Panc1 (cell line): ENCODE measurements around the gene HINT2. TPM values are rescaled to one million over a fixed set of nuclear protein-coding genes. Genes with fewer than 3 reads are reported as not detected.
A peak's percentile ranks its signal among the peaks of the same experiment; 100 is the strongest.

Experiments
- ATAC-seq: fragments of 200-7000 bp; cut with Tn5 transposase; 2 replicates; pipeline ENCODE4 v1.9.1; 2020; ENCODE audit warnings: mild to moderate bottlenecking, moderate library complexity
- BruUV-seq: library from RNA; stranded (reverse); fragments of 400-500 nt; replicated peaks from 2 replicates; lab custom pipeline; 2021; lab: Mats Ljungman, UMichigan
- CTCF ChIA-PET: fragments of 300-600 bp; sonication (Branson Sonifier 250); formaldehyde crosslinking; loops from one replicate; lab custom pipeline; 2022; ENCODE audit warnings: antibody characterized with exemption; lab: Charles Lee
- POLR2A ChIA-PET: fragments of 300-600 bp; sonication (Branson Sonifier 250); formaldehyde crosslinking; loops from one replicate; lab custom pipeline; 2022; ENCODE audit warnings: antibody characterized with exemption; lab: Charles Lee
- DNase-seq: peaks from one replicate; pipeline ENCODE4 v3.0.0-alpha.2; 2010; ENCODE audit warnings: low read depth, low spot score
- H3K27ac ChIP-seq: 2 replicates; pipeline ENCODE4 v1.5.1; 2011; ENCODE audit warnings: mild to moderate bottlenecking, low read length, inconsistent platforms
- H3K27me3 ChIP-seq: fragments of 200-500 bp; sonication (Bioruptor generic); 2 replicates; pipeline ENCODE4 v1.6.0; 2014; ENCODE audit warnings: low read length, inconsistent platforms; ENCODE audit not compliant: control insufficient read depth, insufficient read depth
- H3K36me3 ChIP-seq: fragments of 200-500 bp; sonication (Bioruptor generic); 2 replicates; pipeline ENCODE4 v1.5.1; 2014; ENCODE audit warnings: inconsistent platforms, mild to moderate bottlenecking, low read length, moderate library complexity; ENCODE audit not compliant: control insufficient read depth, insufficient read depth
- H3K4me1 ChIP-seq: 2 replicates; pipeline ENCODE4 v1.5.1; 2011; ENCODE audit warnings: inconsistent platforms, mild to moderate bottlenecking, low read length, moderate library complexity; ENCODE audit not compliant: control insufficient read depth, insufficient read depth
- H3K4me3 ChIP-seq, 2 experiments: 2 replicates each; pipeline ENCODE4 v1.5.1; 2011 to 2012; ENCODE audit warnings: low read depth in 2 of 2, low read length in 2 of 2, mild to moderate bottlenecking in 2 of 2, inconsistent platforms in 1 of 2, moderate library complexity in 1 of 2
- H3K9me3 ChIP-seq: fragments of 200-500 bp; sonication (Bioruptor generic); 2 replicates; pipeline ENCODE4 v1.5.1; 2014; ENCODE audit warnings: low read depth, mild to moderate bottlenecking, inconsistent platforms, low read length, moderate library complexity; ENCODE audit not compliant: control insufficient read depth, insufficient read depth
- POLR2AphosphoS5 ChIP-seq: IDR thresholded peaks from 2 replicates; pipeline ENCODE4 v1.6.1; 2012; ENCODE audit warnings: mild to moderate bottlenecking, low read depth, low read length, moderate library complexity
- SIN3A ChIP-seq: IDR thresholded peaks from 2 replicates; pipeline ENCODE4 v1.6.1; 2012; ENCODE audit warnings: low read depth, mild to moderate bottlenecking, low read length, moderate library complexity, borderline replicate concordance; ENCODE audit not compliant: insufficient read depth
- TCF7L2 ChIP-seq: IDR thresholded peaks from 2 replicates; pipeline ENCODE4 v1.6.1; 2011; ENCODE audit warnings: mild to moderate bottlenecking, low read depth, low read length, inconsistent platforms
- in situ Hi-C: cut with HindIII; loops from 2 replicates; pipeline ENCODE4 v1.10.0; 2016; ENCODE audit warnings: low sequenced_read_pairs, low pct_unique_long_range_greater_than_20kb
- intact Hi-C: fragments of 100-400 bp; cut with micrococcal nuclease; formaldehyde crosslinking; loops from one replicate; pipeline ENCODE4 v1.10.0; 2022; ENCODE audit not compliant: unreplicated experiment
- total RNA-seq: library from RNA; stranded (reverse); gene quantifications from one replicate; pipeline ENCODE4 v1.2.1, GENCODE V29; 2021; ENCODE audit not compliant: unreplicated experiment
- TF ChIP-seq, protein P1 (sequence below): fragments of 450-650 bp; IDR thresholded peaks from 2 replicates; pipeline ENCODE4 v1.5.1; 2017; ENCODE audit warnings: mild to moderate bottlenecking
- TF ChIP-seq, protein P2 (sequence below), 2 experiments: IDR thresholded peaks; 2 replicates each; pipeline ENCODE4 v1.6.1; 2011 to 2012; ENCODE audit warnings: low read depth in 2 of 2, control low read depth in 1 of 2, low read length in 1 of 2, mild to moderate bottlenecking in 1 of 2, moderate library complexity in 1 of 2; ENCODE audit not compliant: insufficient read depth in 1 of 2

HINT2 gene
- total RNA-seq, 1 experiment from 2014 or later: 75.6 TPM

GRCh38 chr9:35829764-35830096 lies 14.9 kb upstream of the HINT2 start:
- H3K9me3 ChIP-seq: no peaks in the 10 kb centered on the region
- ATAC-seq (no peak), DNase-seq (no peak)
- peaks cover 4% of the 10 kb centered on the region; the same call in 1 of the 2 replicates for H3K4me1 ChIP-seq
- ChIA-PET CTCF (no interaction called here), POLR2A (no interaction called here)
- H3K27ac ChIP-seq: peak overlapping the region; percentile 18
- peak overlapping the region; percentile 72 to 85 for H3K4me3 ChIP-seq
- no peaks in the 10 kb centered on the region for H3K36me3 ChIP-seq
- H3K27me3 ChIP-seq: no peaks in the 10 kb centered on the region
- TF ChIP-seq, protein P1, sequence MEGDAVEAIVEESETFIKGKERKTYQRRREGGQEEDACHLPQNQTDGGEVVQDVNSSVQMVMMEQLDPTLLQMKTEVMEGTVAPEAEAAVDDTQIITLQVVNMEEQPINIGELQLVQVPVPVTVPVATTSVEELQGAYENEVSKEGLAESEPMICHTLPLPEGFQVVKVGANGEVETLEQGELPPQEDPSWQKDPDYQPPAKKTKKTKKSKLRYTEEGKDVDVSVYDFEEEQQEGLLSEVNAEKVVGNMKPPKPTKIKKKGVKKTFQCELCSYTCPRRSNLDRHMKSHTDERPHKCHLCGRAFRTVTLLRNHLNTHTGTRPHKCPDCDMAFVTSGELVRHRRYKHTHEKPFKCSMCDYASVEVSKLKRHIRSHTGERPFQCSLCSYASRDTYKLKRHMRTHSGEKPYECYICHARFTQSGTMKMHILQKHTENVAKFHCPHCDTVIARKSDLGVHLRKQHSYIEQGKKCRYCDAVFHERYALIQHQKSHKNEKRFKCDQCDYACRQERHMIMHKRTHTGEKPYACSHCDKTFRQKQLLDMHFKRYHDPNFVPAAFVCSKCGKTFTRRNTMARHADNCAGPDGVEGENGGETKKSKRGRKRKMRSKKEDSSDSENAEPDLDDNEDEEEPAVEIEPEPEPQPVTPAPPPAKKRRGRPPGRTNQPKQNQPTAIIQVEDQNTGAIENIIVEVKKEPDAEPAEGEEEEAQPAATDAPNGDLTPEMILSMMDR: no peak
- BruUV-seq: no TSS peak
- intact Hi-C loops (no loop called here), in situ Hi-C loops (no loop called here)

DNA sequence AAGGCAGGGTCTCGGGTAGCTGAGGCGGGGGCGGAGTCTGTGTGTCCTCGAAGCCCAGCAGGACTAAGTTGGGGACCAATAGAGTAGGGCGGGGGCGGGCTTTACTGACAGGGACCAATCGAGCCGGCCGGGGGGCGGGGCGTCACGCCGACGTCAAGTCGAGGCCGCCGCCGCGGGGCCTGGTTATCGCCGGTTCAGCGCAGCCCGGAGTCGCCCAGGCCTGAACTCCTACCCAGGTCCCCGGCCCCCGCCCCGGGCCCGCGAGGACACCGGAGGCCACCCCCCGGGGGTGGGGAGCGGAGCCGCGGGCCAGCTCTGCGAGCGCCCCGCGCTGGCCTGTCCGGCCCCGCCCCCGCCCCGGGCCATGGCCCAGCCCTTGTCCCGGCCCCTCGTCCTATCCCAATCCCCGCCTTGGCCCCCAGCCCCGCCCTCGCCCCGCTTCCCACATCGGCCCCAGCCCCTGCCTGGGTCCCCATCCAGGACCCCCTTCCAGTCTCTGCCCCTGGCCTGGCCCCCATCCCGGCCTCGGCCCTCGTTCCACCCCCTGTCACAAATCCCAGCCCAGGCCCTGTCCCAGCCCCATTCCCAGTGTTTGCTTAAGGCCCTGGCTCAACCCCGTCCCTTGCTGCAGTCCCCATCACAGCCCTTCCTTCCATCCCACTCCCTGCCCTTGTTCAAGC lies 14.4 kb upstream of the HINT2 start, which contains the start of gene TMEM8B:
TMEM8B (plus strand) TSS at position 145 of the 680 bp plus-strand sequence; CDS start at position 365, 220 bp downstream.
- H3K36me3 ChIP-seq: no peaks in the 10 kb centered on the region

GRCh38 chr9:35828716-35829083 lies 13.9 kb upstream of the HINT2 start, which contains the start of gene FAM221B:
Gene FAM221B (minus strand): TSS chr9:35828732. CDS start chr9:35826161, 2,571 bp downstream.
- ChIA-PET CTCF (interaction anchor here (0.6 to 0.7 kb wide), 3 partner anchors 13 to 217 kb away, joined by 3 to 4 read pairs (median 4); no protein-coding TSS in a partner anchor), POLR2A (no interaction called here)
- Histone ChIP-seq H3K27me3 (no peaks in the 10 kb centered on the region), H3K4me3 (peak within 1 kb of the TSS; percentile 72 to 85), H3K9me3 (no peaks in the 10 kb centered on the region), H3K36me3 (no peaks in the 10 kb centered on the region), H3K27ac (peak within 1 kb of the TSS; percentile 72), H3K4me1 (peaks cover 4% of the 10 kb centered on the region; the same call in 1 of the 2 replicates)
- BruUV-seq: no TSS peak
- intact Hi-C loops (no loop called here), in situ Hi-C loops (no loop called here)
- no peak for DNase-seq
- TF ChIP-seq, protein P2, sequence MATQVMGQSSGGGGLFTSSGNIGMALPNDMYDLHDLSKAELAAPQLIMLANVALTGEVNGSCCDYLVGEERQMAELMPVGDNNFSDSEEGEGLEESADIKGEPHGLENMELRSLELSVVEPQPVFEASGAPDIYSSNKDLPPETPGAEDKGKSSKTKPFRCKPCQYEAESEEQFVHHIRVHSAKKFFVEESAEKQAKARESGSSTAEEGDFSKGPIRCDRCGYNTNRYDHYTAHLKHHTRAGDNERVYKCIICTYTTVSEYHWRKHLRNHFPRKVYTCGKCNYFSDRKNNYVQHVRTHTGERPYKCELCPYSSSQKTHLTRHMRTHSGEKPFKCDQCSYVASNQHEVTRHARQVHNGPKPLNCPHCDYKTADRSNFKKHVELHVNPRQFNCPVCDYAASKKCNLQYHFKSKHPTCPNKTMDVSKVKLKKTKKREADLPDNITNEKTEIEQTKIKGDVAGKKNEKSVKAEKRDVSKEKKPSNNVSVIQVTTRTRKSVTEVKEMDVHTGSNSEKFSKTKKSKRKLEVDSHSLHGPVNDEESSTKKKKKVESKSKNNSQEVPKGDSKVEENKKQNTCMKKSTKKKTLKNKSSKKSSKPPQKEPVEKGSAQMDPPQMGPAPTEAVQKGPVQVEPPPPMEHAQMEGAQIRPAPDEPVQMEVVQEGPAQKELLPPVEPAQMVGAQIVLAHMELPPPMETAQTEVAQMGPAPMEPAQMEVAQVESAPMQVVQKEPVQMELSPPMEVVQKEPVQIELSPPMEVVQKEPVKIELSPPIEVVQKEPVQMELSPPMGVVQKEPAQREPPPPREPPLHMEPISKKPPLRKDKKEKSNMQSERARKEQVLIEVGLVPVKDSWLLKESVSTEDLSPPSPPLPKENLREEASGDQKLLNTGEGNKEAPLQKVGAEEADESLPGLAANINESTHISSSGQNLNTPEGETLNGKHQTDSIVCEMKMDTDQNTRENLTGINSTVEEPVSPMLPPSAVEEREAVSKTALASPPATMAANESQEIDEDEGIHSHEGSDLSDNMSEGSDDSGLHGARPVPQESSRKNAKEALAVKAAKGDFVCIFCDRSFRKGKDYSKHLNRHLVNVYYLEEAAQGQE (IDR thresholded peaks at IDR 0.05; ENCODE audit: insufficient read depth in 1 of 2, low read depth in 2 of 2, low read length in 1 of 2): no peak
- TF ChIP-seq SIN3A (no peak), TCF7L2 (no peak), POLR2AphosphoS5 (no peak)
- TF ChIP-seq, protein P1: no peak
- ATAC-seq: peak; percentile 4; the same call in 1 of the 2 replicates

More for the DNA sequence above, 14.4 kb upstream of the HINT2 start, which contains the start of gene TMEM8B:
- peak within 1 kb of the TSS; percentile 72 to 85 for H3K4me3 ChIP-seq
- H3K9me3 ChIP-seq: no peaks in the 10 kb centered on the region
- POLR2A ChIA-PET: no interaction called here
- peak; percentile 71; the same call in 1 of the 2 replicates for TF ChIP-seq SIN3A
- 0 out of 2 replicates have a peak, but pooled peaks have one; percentile 38 for TF ChIP-seq POLR2AphosphoS5
- TF ChIP-seq, protein P2 (IDR thresholded peaks at IDR 0.05; ENCODE audit: insufficient read depth in 1 of 2, low read depth in 2 of 2, low read length in 1 of 2): no peak
- intact Hi-C loops: no loop called here
- in situ Hi-C loops: no loop called here
- CTCF ChIA-PET: interaction anchor here (0.6 to 0.7 kb wide), 3 partner anchors 14 to 218 kb away, joined by 3 to 4 read pairs (median 4); no protein-coding TSS in a partner anchor
- ATAC-seq (peak; percentile 96), DNase-seq (no peak)
- peak within 1 kb of the TSS; percentile 72 for H3K27ac ChIP-seq
- no peaks in the 10 kb centered on the region for H3K27me3 ChIP-seq
- peaks cover 4% of the 10 kb centered on the region; the same call in 1 of the 2 replicates for H3K4me1 ChIP-seq
- no TSS peak for BruUV-seq
